Smooth muscle cell (in vitro differentiated cells): ENCODE measurements around the gene PSMB3. TPM values are rescaled to one million over a fixed set of nuclear protein-coding genes. Genes with fewer than 3 reads are reported as not detected.

Experiments used
- DNase-seq: peaks from one replicate; lab custom pipeline; 2025; ENCODE audit not compliant: unreplicated experiment; lab: John Stamatoyannopoulos, UW
- H2AFZ ChIP-seq: fragments of 200-600 bp; sonication (generic); 2 replicates; pipeline ENCODE4 v1.6.0; 2016; ENCODE audit warnings: antibody characterized with exemption, low read depth, mild to moderate bottlenecking
- H3F3A ChIP-seq: fragments of 200-600 bp; sonication (generic); 2 replicates; pipeline ENCODE4 v1.6.0; 2017; ENCODE audit warnings: antibody characterized with exemption, low read depth
- H3K27ac ChIP-seq: fragments of 200-600 bp; sonication (generic); 2 replicates; pipeline ENCODE4 v1.5.1; 2016; ENCODE audit warnings: low read depth, mild to moderate bottlenecking
- H3K27me3 ChIP-seq: fragments of 200-600 bp; sonication (generic); 2 replicates; pipeline ENCODE4 v1.6.1; 2016; ENCODE audit warnings: low read depth, mild to moderate bottlenecking
- H3K36me3 ChIP-seq: fragments of 200-600 bp; sonication (generic); 2 replicates; pipeline ENCODE4 v1.5.1; 2016; ENCODE audit warnings: low read depth
- H3K4me1 ChIP-seq: fragments of 200-600 bp; sonication (generic); 2 replicates; pipeline ENCODE4 v1.5.1; 2016; ENCODE audit warnings: low read depth
- H3K4me2 ChIP-seq: fragments of 200-600 bp; sonication (generic); 2 replicates; pipeline ENCODE4 v1.6.0; 2016; ENCODE audit warnings: mild to moderate bottlenecking
- H3K4me3 ChIP-seq: fragments of 200-600 bp; sonication (generic); 2 replicates; pipeline ENCODE4 v1.5.1; 2016; ENCODE audit warnings: mild to moderate bottlenecking
- H3K79me2 ChIP-seq: fragments of 200-600 bp; sonication (generic); 2 replicates; pipeline ENCODE4 v1.6.0; 2016; ENCODE audit warnings: low read depth, mild to moderate bottlenecking
- H3K9ac ChIP-seq: fragments of 200-600 bp; sonication (generic); 2 replicates; pipeline ENCODE4 v1.6.0; 2016; ENCODE audit warnings: low read depth
- H3K9me3 ChIP-seq: fragments of 200-600 bp; sonication (generic); replicated peaks from 2 replicates; pipeline ENCODE4 v1.5.1; 2016; ENCODE audit warnings: low read depth
- H4K20me1 ChIP-seq: fragments of 200-600 bp; sonication (generic); 2 replicates; pipeline ENCODE4 v1.6.0; 2016; ENCODE audit warnings: low read depth
- WGBS: methylation state at CpG from one replicate; pipeline ENCODE4 v1.1.7; 2016; ENCODE audit warnings: low lambda C conversion rate; 5-methylcytosine and 5-hydroxymethylcytosine counted together
- polyA plus RNA-seq: library from polyadenylated mRNA; unstranded; fragments of >200 nt; fragmentation: Nextera tagmentation; extraction: Ambion mirVana; gene quantifications from 2 replicates; pipeline ENCODE4 v1.2.1, GENCODE V29; 2016
- total RNA-seq: library from RNA; depleted of rRNA; stranded (reverse); fragments of >200 nt; gene quantifications from 2 replicates; pipeline ENCODE4 v1.2.3, GENCODE V29; 2014
- TF ChIP-seq, protein P1 (sequence below): fragments of 200-600 bp; sonication (generic); IDR thresholded peaks from 2 replicates; pipeline ENCODE4 v1.5.1; 2017; ENCODE audit warnings: borderline replicate concordance, mild to moderate bottlenecking, antibody characterized with exemption; ENCODE audit not compliant: insufficient read depth, poor library complexity, severe bottlenecking

The PSMB3 gene
- total and polyA plus RNA-seq, 2 experiments from 2014 or later, result 312 to 358 TPM

DNA sequence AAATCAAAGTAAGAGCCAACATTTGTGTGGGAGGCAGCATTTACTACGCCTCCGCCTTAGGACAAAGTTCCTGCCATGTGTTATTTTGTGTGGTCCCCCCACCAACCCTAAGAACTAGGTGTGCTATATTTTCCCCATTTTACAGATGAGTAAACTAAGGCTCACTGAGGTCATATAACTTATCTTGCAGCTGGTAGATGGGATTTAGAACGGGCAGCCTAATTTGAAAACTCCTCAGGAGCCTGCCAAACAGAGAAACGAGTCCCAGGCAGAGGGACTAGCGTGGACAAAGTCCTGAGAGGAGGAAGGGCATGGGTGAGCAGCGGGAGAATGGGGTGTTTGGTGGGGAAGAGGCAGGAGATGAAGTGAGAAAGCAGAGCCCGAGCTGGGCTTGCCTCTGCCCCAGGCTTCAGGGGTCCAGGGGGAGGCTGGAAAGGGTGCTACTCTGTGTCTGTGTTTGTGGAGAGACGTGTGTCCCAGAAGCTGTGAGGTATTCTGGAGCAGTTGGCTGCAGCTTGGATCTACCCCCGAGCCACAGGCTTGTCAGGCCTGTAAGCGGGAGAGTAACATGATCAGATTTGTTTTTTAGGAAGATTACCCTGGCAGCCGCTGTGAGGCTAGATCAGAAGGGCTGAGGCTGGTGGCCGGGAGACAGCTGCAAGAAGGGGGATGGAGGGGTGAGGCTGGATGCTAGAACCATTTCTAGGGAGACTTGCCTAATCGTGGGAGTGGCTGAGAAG lies 42.5 kb upstream of the PSMB3 start:
- no peak overlapping the region for H3K27ac ChIP-seq
- no peak for DNase-seq
- TF ChIP-seq, protein P1, sequence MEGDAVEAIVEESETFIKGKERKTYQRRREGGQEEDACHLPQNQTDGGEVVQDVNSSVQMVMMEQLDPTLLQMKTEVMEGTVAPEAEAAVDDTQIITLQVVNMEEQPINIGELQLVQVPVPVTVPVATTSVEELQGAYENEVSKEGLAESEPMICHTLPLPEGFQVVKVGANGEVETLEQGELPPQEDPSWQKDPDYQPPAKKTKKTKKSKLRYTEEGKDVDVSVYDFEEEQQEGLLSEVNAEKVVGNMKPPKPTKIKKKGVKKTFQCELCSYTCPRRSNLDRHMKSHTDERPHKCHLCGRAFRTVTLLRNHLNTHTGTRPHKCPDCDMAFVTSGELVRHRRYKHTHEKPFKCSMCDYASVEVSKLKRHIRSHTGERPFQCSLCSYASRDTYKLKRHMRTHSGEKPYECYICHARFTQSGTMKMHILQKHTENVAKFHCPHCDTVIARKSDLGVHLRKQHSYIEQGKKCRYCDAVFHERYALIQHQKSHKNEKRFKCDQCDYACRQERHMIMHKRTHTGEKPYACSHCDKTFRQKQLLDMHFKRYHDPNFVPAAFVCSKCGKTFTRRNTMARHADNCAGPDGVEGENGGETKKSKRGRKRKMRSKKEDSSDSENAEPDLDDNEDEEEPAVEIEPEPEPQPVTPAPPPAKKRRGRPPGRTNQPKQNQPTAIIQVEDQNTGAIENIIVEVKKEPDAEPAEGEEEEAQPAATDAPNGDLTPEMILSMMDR, result no peak
- no peak overlapping the region for H2AFZ ChIP-seq
- no peaks in the 10 kb centered on the region for H3K27me3 ChIP-seq
- no peak overlapping the region for H3K4me3 ChIP-seq
- H3K79me2 ChIP-seq, result no peaks in the 10 kb centered on the region
- no peaks in the 10 kb centered on the region for H3K36me3 ChIP-seq
- H3F3A ChIP-seq, result no peaks in the 10 kb centered on the region
- H3K9me3 ChIP-seq, result no peaks in the 10 kb centered on the region
- no peak overlapping the region for H3K4me2 ChIP-seq
- WGBS, result 91% methylated on average over 13 of the region's 13 CpGs
- peaks cover 5% of the 10 kb centered on the region for H3K4me1 ChIP-seq
- no peak overlapping the region for H3K9ac ChIP-seq
- peaks cover 22% of the 10 kb centered on the region for H4K20me1 ChIP-seq

DNA sequence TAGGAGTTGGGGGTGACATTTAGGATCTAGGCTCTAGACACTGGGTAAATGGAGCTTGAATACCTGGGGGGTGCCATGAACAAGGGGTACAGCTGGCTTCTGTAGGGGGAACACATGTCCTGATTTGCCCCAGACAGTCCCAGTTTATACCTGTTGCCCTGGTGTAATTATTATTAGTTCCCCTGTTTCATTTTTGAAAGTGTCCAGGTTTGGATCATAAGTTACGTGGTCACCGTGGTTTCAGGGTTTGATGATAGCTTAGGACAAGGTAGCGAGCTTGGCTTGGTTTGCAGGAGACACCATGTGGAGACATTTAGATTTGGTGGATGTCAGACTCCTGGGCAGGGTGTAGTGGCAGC lies 42.0 kb upstream of the PSMB3 start:
- peaks cover 22% of the 10 kb centered on the region for H4K20me1 ChIP-seq
- peaks cover 5% of the 10 kb centered on the region for H3K4me1 ChIP-seq
- no peak overlapping the region for H2AFZ ChIP-seq
- H3K79me2 ChIP-seq, result no peaks in the 10 kb centered on the region
- WGBS, result 98% methylated on average over 3 of the region's 3 CpGs
- no peak overlapping the region for H3K27ac ChIP-seq
- TF ChIP-seq, protein P1, result no peak
- no peaks in the 10 kb centered on the region for H3F3A ChIP-seq
- H3K27me3 ChIP-seq, result no peaks in the 10 kb centered on the region
- no peak overlapping the region for H3K4me2 ChIP-seq
- no peak overlapping the region for H3K4me3 ChIP-seq
- H3K9me3 ChIP-seq, result no peaks in the 10 kb centered on the region
- DNase-seq, result no peak
- no peaks in the 10 kb centered on the region for H3K36me3 ChIP-seq
- no peak overlapping the region for H3K9ac ChIP-seq

DNA sequence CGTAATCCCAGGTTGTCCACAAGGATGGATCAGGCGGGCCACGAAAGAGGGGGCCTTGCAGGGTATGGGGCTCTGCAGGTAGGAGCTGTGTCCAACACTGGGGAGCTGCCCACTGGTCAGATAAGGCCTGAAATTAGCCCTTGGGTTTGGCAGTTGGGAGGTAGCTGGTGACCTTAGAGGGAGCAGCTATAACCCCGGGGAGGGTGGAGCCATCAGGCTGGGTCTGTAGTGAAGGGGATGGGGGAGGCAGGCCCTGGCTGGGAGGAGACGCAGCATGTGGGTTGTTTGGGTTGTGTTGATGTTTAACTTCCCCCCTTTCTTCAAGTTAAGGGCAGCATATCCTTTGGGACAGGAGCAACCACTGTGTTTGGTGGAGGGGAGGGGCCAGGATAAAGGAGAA lies 41.6 kb upstream of the PSMB3 start:
- WGBS, result 86% methylated on average over 5 of the region's 5 CpGs

More for the DNA sequence above, 41.6 kb upstream of the PSMB3 start:
- H3K9me3 ChIP-seq, result no peaks in the 10 kb centered on the region
- H3K4me2 ChIP-seq, result no peak overlapping the region
- H3F3A ChIP-seq, result no peaks in the 10 kb centered on the region
- no peak overlapping the region for H2AFZ ChIP-seq
- TF ChIP-seq, protein P1, result no peak
- no peak overlapping the region for H3K9ac ChIP-seq
- H3K79me2 ChIP-seq, result no peaks in the 10 kb centered on the region
- no peak overlapping the region for H3K27ac ChIP-seq
- H3K36me3 ChIP-seq, result no peaks in the 10 kb centered on the region
- no peaks in the 10 kb centered on the region for H3K27me3 ChIP-seq
- no peak for DNase-seq
- H3K4me1 ChIP-seq, result peaks cover 5% of the 10 kb centered on the region
- no peak overlapping the region for H3K4me3 ChIP-seq
- H4K20me1 ChIP-seq, result peaks cover 22% of the 10 kb centered on the region
